IMR-90 (cell line): ENCODE data around the gene RPS6KL1. TPM values are rescaled to one million over a fixed set of nuclear protein-coding genes. Genes with fewer than 3 reads are reported as not detected.
A peak's percentile ranks its signal among the peaks of the same experiment; 100 is the strongest.

ENCODE experiments used
- ATAC-seq: fragments of 200-7000 bp; cut with Tn5 transposase; 2 replicates; pipeline ENCODE4 v1.9.1; 2020; ENCODE audit warnings: low read depth, mild to moderate bottlenecking, moderate library complexity
- BruUV-seq: library from RNA; stranded (reverse); fragments of 400-500 nt; replicated peaks from 2 replicates; lab custom pipeline; 2021; lab: Mats Ljungman, UMichigan
- CTCF ChIA-PET: fragments of 300-600 bp; formaldehyde crosslinking; extraction: SDS; loops from one replicate; lab custom pipeline; 2021; ENCODE audit warnings: antibody characterized with exemption; lab: Yijun Ruan, JAX
- POLR2A ChIA-PET: fragments of 300-600 bp; sonication (Branson Sonifier 250); formaldehyde crosslinking; loops from one replicate; lab custom pipeline; 2022; ENCODE audit warnings: antibody characterized with exemption; ENCODE audit not compliant: unreplicated experiment; lab: Charles Lee
- DNase-seq: peaks from one replicate; pipeline ENCODE4 v3.0.0; 2013
- H2AFZ ChIP-seq: replicated peaks from 2 replicates; pipeline ENCODE3; 2013; ENCODE audit warnings: low read length, mild to moderate bottlenecking; ENCODE audit not compliant: poor library complexity
- H2AK5ac ChIP-seq: 2 replicates; pipeline ENCODE4 v1.6.1; 2013; ENCODE audit warnings: low read depth, low read length, inconsistent platforms
- H2AK9ac ChIP-seq: replicated peaks from 2 replicates; pipeline ENCODE3; 2013; ENCODE audit warnings: mild to moderate bottlenecking, low read depth, low read length, moderate library complexity; ENCODE audit not compliant: poor library complexity
- H2BK120ac ChIP-seq: 2 replicates; pipeline ENCODE4 v1.6.1; 2013; ENCODE audit warnings: low read depth, low read length, inconsistent platforms
- H2BK15ac ChIP-seq: 3 replicates; pipeline ENCODE4 v1.6.1; 2013; ENCODE audit warnings: low read depth, low read length, inconsistent platforms
- H2BK20ac ChIP-seq: 2 replicates; pipeline ENCODE4 v1.6.1; 2013; ENCODE audit warnings: low read depth, mild to moderate bottlenecking, inconsistent platforms, low read length, moderate library complexity
- H2BK5ac ChIP-seq: 2 replicates; pipeline ENCODE4 v1.6.1; 2013; ENCODE audit warnings: mild to moderate bottlenecking, low read depth, low read length, inconsistent platforms; ENCODE audit not compliant: poor library complexity, severe bottlenecking
- H3K14ac ChIP-seq: replicated peaks from 2 replicates; pipeline ENCODE4 v1.6.1; 2013; ENCODE audit warnings: low read depth, low read length, inconsistent platforms
- H3K18ac ChIP-seq: 2 replicates; pipeline ENCODE4 v1.6.1; 2013; ENCODE audit warnings: low read depth, low read length, control low read depth
- H3K23ac ChIP-seq: 2 replicates; pipeline ENCODE4 v1.6.1; 2013; ENCODE audit warnings: low read depth, low read length, inconsistent platforms
- H3K27ac ChIP-seq: 2 replicates; pipeline ENCODE4 v1.5.1; 2013; ENCODE audit warnings: mild to moderate bottlenecking, control low read depth, low read length; ENCODE audit not compliant: insufficient read depth
- H3K27me3 ChIP-seq: 2 replicates; pipeline ENCODE4 v1.6.1; 2013; ENCODE audit warnings: low read length; ENCODE audit not compliant: control insufficient read depth, insufficient read depth
- H3K36me3 ChIP-seq: 2 replicates; pipeline ENCODE4 v1.6.1; 2013; ENCODE audit warnings: low read length, mixed read lengths; ENCODE audit not compliant: control insufficient read depth, insufficient read depth
- H3K4ac ChIP-seq: 2 replicates; pipeline ENCODE4 v1.6.1; 2013; ENCODE audit warnings: low read depth, low read length, inconsistent platforms
- H3K4me1 ChIP-seq: 2 replicates; pipeline ENCODE4 v1.6.1; 2013; ENCODE audit warnings: low read length, mixed read lengths; ENCODE audit not compliant: control insufficient read depth, insufficient read depth
- H3K4me2 ChIP-seq: 2 replicates; pipeline ENCODE4 v1.6.1; 2013; ENCODE audit warnings: low read depth, mild to moderate bottlenecking, control low read depth, low read length, moderate library complexity
- H3K4me3 ChIP-seq: 2 replicates; pipeline ENCODE4 v1.5.1; 2013; ENCODE audit warnings: low read depth, mild to moderate bottlenecking, control low read depth, low read length, moderate library complexity; ENCODE audit not compliant: insufficient read depth
- H3K56ac ChIP-seq: 2 replicates; pipeline ENCODE4 v1.6.1; 2013; ENCODE audit warnings: low read length, inconsistent platforms; ENCODE audit not compliant: insufficient read depth; ENCODE audit errors: extremely low read depth
- H3K79me1 ChIP-seq, 2 experiments: 2 replicates each; pipeline ENCODE4 v1.6.1; 2013; ENCODE audit warnings: low read length in 2 of 2, inconsistent platforms in 1 of 2, low read depth in 1 of 2
- H3K9ac ChIP-seq: 2 replicates; pipeline ENCODE4 v1.6.1; 2013; ENCODE audit warnings: low read depth, low read length, control low read depth
- H3K9me1 ChIP-seq: 2 replicates; pipeline ENCODE4 v1.6.1; 2013; ENCODE audit warnings: low read length, inconsistent platforms; ENCODE audit not compliant: insufficient read depth
- H3K9me3 ChIP-seq: 2 replicates; pipeline ENCODE4 v1.6.1; 2013; ENCODE audit warnings: low read length; ENCODE audit not compliant: control insufficient read depth, insufficient read depth
- H4K20me1 ChIP-seq: 2 replicates; pipeline ENCODE4 v1.6.1; 2013; ENCODE audit warnings: low read length, inconsistent platforms; ENCODE audit not compliant: insufficient read depth
- H4K5ac ChIP-seq: 2 replicates; pipeline ENCODE4 v1.6.1; 2013; ENCODE audit warnings: mild to moderate bottlenecking, low read depth, low read length, control low read depth
- H4K8ac ChIP-seq, 2 experiments: 2 replicates each; pipeline ENCODE4 v1.6.1; 2013; ENCODE audit warnings: low read depth in 2 of 2, low read length in 2 of 2, control low read depth in 1 of 2, inconsistent platforms in 1 of 2
- H4K91ac ChIP-seq: 2 replicates; pipeline ENCODE4 v1.6.1; 2013; ENCODE audit warnings: low read depth, low read length, inconsistent platforms; ENCODE audit not compliant: insufficient read depth
- CEBPB ChIP-seq: IDR thresholded peaks from 2 replicates; pipeline ENCODE4 v1.6.1; 2012; ENCODE audit warnings: low read depth, low read length, improper control_type of control experiment
- CTCF ChIP-seq: conservative IDR thresholded peaks from 2 replicates; pipeline ENCODE4 v1.5.1; 2012; ENCODE audit warnings: mild to moderate bottlenecking, low read depth, low read length, improper control_type of control experiment
- POLR2A ChIP-seq: IDR thresholded peaks from 2 replicates; pipeline ENCODE4 v1.6.1; 2012; ENCODE audit warnings: mild to moderate bottlenecking, low read depth, low read length
- WGBS, 2 experiments: methylation state at CpG; one replicate each; pipeline versions ENCODE4 v1.1.5 to v1.1.7; 2013; ENCODE audit warnings: missing lambda C conversion rate in 2 of 2; ENCODE audit not compliant: insufficient read length in 1 of 2; ENCODE audit errors: extremely low coverage in 2 of 2; 5-methylcytosine and 5-hydroxymethylcytosine counted together
- dilution Hi-C: fragments of 300-500 bp; cut with HindIII; formaldehyde crosslinking; loops from one replicate; pipeline ENCODE4 v1.14.3; 2018; ENCODE audit warnings: low sequenced_read_pairs; ENCODE audit not compliant: unreplicated experiment
- in situ Hi-C: fragments of 300-500 bp; cut with MboI; formaldehyde crosslinking; loops from 3 replicates; pipeline ENCODE4 v1.14.3; 2019; ENCODE audit warnings: low sequenced_read_pairs, inconsistent platforms, mixed read lengths
- intact Hi-C: fragments of 100-400 bp; cut with micrococcal nuclease; formaldehyde crosslinking; loops from 2 replicates; pipeline ENCODE4 v1.10.0; 2022
- polyA plus RNA-seq, 3 experiments: library from polyadenylated mRNA; depleted of rRNA; stranded (reverse); fragments of >200 nt; gene quantifications; 2 replicates each; pipeline ENCODE4 v1.2.3, GENCODE V29; 2012; ENCODE audit warnings: low replicate concordance in 1 of 3
- total RNA-seq: library from RNA; depleted of rRNA; stranded (reverse); fragments of >200 nt; gene quantifications from 2 replicates; pipeline ENCODE4 v1.2.3, GENCODE V29; 2012

RPS6KL1 gene
- total and polyA plus RNA-seq, 2 of the 4 experiments (the other 2 are of a cell fraction) = 0.72 to 1.7 TPM

DNA sequence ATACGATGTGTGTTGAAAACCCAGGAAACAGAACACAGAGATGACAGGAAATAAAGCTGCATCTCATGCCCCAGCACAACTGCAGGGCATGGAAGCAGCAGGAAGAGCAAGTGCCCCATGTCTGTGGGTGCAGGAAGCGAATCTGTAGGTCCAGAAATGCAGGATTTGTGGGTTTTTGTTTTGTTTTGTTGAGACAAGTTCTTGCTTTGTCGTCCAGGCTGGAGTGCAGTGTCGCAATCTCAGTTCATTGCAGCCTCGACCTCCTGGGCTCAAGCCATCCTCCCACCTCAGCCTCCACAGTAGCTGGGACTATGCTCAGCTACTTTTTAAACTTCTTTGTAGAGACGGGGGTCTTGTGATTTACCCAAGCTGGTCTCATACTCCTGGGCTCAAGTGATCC lies 6.2 kb upstream of the RPS6KL1 start:
- Histone ChIP-seq H3K4me2 (no peak overlapping the region), H3K14ac (no peak overlapping the region), H3K9ac (no peak overlapping the region), H2AFZ (no peak overlapping the region), H2BK120ac (no peak overlapping the region), H2BK15ac (no peak overlapping the region), H2BK5ac (no peak overlapping the region), H3K56ac (no peak overlapping the region), H3K9me1 (0 out of 2 replicates have a peak, but pooled peaks cover 5% of the 10 kb centered on the region), H3K18ac (no peak overlapping the region), H3K4me3 (no peak overlapping the region), H2AK5ac (no peak overlapping the region), H4K8ac (no peak overlapping the region), H3K36me3 (no peaks in the 10 kb centered on the region), H3K27me3 (peaks cover 4% of the 10 kb centered on the region), H4K5ac (no peak overlapping the region), H3K79me1 (no peaks in the 10 kb centered on the region), H4K20me1 (no peaks in the 10 kb centered on the region), H3K27ac (no peak overlapping the region), H4K91ac (no peak overlapping the region), H3K4me1 (peaks cover 1% of the 10 kb centered on the region; the same call in 1 of the 2 replicates), H3K4ac (no peak overlapping the region), H2BK20ac (no peak overlapping the region), H3K9me3 (no peaks in the 10 kb centered on the region), H2AK9ac (no peak overlapping the region), H3K23ac (no peak overlapping the region)
- intact Hi-C loops = no loop called here
- TF ChIP-seq CTCF (no peak), POLR2A (no peak), CEBPB (peak; percentile 74)
- in situ Hi-C loops = no loop called here
- 78% methylated on average over 2 of the region's 6 CpGs; no CpG with 5 or more reads in 1 of the 2 experiments for WGBS, 2 experiments
- dilution Hi-C loops = no loop called here
- DNase-seq = no peak
- ChIA-PET CTCF (interaction anchor here (0.6 kb wide), 1 partner anchor 160 kb away, joined by 3 read pairs; no protein-coding TSS in a partner anchor), POLR2A (no interaction called here)
- no peak for ATAC-seq
- no TSS peak for BruUV-seq
